T-helper 22 cell (primary cell): ENCODE data around the gene LIMS1.
A peak's percentile ranks its signal among the peaks of the same experiment; 100 is the strongest.

ENCODE experiments used
- DNase-seq: peaks from one replicate; pipeline ENCODE4 v3.0.0-alpha.2; 2020; ENCODE audit warnings: low read depth

LIMS1 gene

GRCh38 chr2:108615480-108616090 is 81.3 kb downstream of the LIMS1 start:
- DNase-seq = no peak

- no peak for DNase-seq
These were observed 82.0 kb downstream of the LIMS1 start for GRCh38 chr2:108616318-108616717.

GRCh38 chr2:108616751-108617161 is 82.5 kb downstream of the LIMS1 start:
- DNase-seq = no peak

GRCh38 chr2:108617617-108618016 is 83.3 kb downstream of the LIMS1 start:
- DNase-seq = no peak

GRCh38 chr2:108619925-108620620 is 85.8 kb downstream of the LIMS1 start:
- no peak for DNase-seq

GRCh38 chr2:108620656-108621055 is 86.4 kb downstream of the LIMS1 start:
- no peak for DNase-seq

- peak; percentile 65 for DNase-seq
These were observed 86.9 kb downstream of the LIMS1 start for GRCh38 chr2:108621087-108621559.

GRCh38 chr2:108621687-108622681 is 87.7 kb downstream of the LIMS1 start:
- no peak for DNase-seq

GRCh38 chr2:108623616-108624015 is 89.3 kb downstream of the LIMS1 start:
- no peak for DNase-seq

- no peak for DNase-seq
These were observed 91.0 kb downstream of the LIMS1 start for GRCh38 chr2:108625186-108625827.

- DNase-seq = no peak
These were observed 91.5 kb downstream of the LIMS1 start for GRCh38 chr2:108625828-108626195.

- no peak for DNase-seq
These were observed 92.7 kb downstream of the LIMS1 start for GRCh38 chr2:108626995-108627394.

GRCh38 chr2:108627911-108628567 is 93.8 kb downstream of the LIMS1 start:
- DNase-seq = no peak

GRCh38 chr2:108628936-108629335 is 94.7 kb downstream of the LIMS1 start:
- DNase-seq = no peak

GRCh38 chr2:108629417-108629816 is 95.1 kb downstream of the LIMS1 start:
- no peak for DNase-seq

- no peak for DNase-seq
These were observed 96.5 kb downstream of the LIMS1 start for GRCh38 chr2:108630567-108631405.

GRCh38 chr2:108632332-108633160 is 98.3 kb downstream of the LIMS1 start:
- no peak for DNase-seq

GRCh38 chr2:108633409-108633808 is 99.1 kb downstream of the LIMS1 start:
- DNase-seq = no peak

- no peak for DNase-seq
These were observed 99.7 kb downstream of the LIMS1 start for GRCh38 chr2:108634011-108634410.
